HCT116 (cell line): ENCODE measurements around the gene SCARB1. TPM values are rescaled to one million over a fixed set of nuclear protein-coding genes. Genes with fewer than 3 reads are reported as not detected.

ENCODE experiments used
- ATAC-seq: fragments of 200-7000 bp; cut with Tn5 transposase; 2 replicates; pipeline ENCODE4 v1.9.1; 2020; ENCODE audit warnings: mild to moderate bottlenecking, moderate library complexity
- BruUV-seq: library from RNA; stranded (reverse); fragments of 400-500 nt; replicated peaks from 2 replicates; lab custom pipeline; 2021; lab: Mats Ljungman, UMichigan
- CTCF ChIA-PET: fragments of 300-600 bp; sonication (Branson Sonifier 250); formaldehyde crosslinking; loops from one replicate; lab custom pipeline; 2021; ENCODE audit warnings: antibody characterized with exemption; lab: Charles Lee
- POLR2A ChIA-PET: fragments of 300-600, 350-600 bp; sonication (Branson Sonifier 250); formaldehyde crosslinking; loops from one replicate; lab custom pipeline; 2021; ENCODE audit warnings: antibody characterized with exemption; lab: Charles Lee
- RAD21 ChIA-PET, 2 experiments: fragments of 300-600 bp; sonication (Branson Sonifier 250); formaldehyde crosslinking; loops; one replicate each; lab custom pipeline; 2023; ENCODE audit warnings: low total read pairs in 2 of 2; ENCODE audit not compliant: uncharacterized antibody in 2 of 2, unreplicated experiment in 2 of 2, low non-redundant PET in 1 of 2; lab: Charles Lee
- DNase-seq: peaks from one replicate; pipeline ENCODE4 v3.0.0-alpha.2; 2010; ENCODE audit warnings: low read depth, low spot score
- H2AFZ ChIP-seq: fragments of 200-600 bp; shearing (Covaris generic), sonication (generic); 2 replicates; pipeline ENCODE4 v1.6.1; 2017; ENCODE audit warnings: low read depth, mixed run types, mixed read lengths, antibody characterized with exemption, low read length; ENCODE audit not compliant: poor library complexity, severe bottlenecking
- H3K27ac ChIP-seq: 2 replicates; pipeline ENCODE4 v1.5.1; 2012; ENCODE audit warnings: low read depth, low read length
- H3K27me3 ChIP-seq: fragments of 200-600 bp; sonication (generic); 2 replicates; pipeline ENCODE4 v1.6.1; 2016; ENCODE audit warnings: mixed run types, low read length, mixed read lengths; ENCODE audit not compliant: insufficient read depth
- H3K36me3 ChIP-seq, 2 experiments: fragments of 200-500 bp in 1 of 2; fragments of 200-600 bp in 1 of 2; sonication (Bioruptor generic) in 1 of 2; sonication (generic) in 1 of 2; 2 replicates each; pipeline versions ENCODE4 v1.5.1 to v1.6.1; 2014 to 2016; ENCODE audit warnings: low read length in 2 of 2, inconsistent platforms in 1 of 2, mixed read lengths in 1 of 2, mixed run types in 1 of 2; ENCODE audit not compliant: insufficient read depth in 2 of 2, control insufficient read depth in 1 of 2
- H3K4me1 ChIP-seq, 2 experiments: fragments of 200-600 bp in 1 of 2; sonication (generic) in 1 of 2; 2 replicates each; pipeline versions ENCODE4 v1.5.1 to v1.6.1; 2012 to 2017; ENCODE audit warnings: low read length in 2 of 2, inconsistent platforms in 1 of 2, mild to moderate bottlenecking in 1 of 2, mixed read lengths in 1 of 2, mixed run types in 1 of 2, moderate library complexity in 1 of 2; ENCODE audit not compliant: insufficient read depth in 2 of 2, control insufficient read depth in 1 of 2
- H3K4me2 ChIP-seq: fragments of 200-600 bp; sonication (generic); 2 replicates; pipeline ENCODE4 v1.6.1; 2017; ENCODE audit warnings: mixed run types, low read length, mixed read lengths
- H3K4me3 ChIP-seq, 2 experiments: fragments of 200-600 bp in 1 of 2; sonication (generic) in 1 of 2; replicated peaks in 1 of 2; 2 replicates each; pipeline ENCODE4 v1.5.1; 2011 to 2016; ENCODE audit warnings: low read length in 2 of 2, control low read depth in 1 of 2, low read depth in 1 of 2, mild to moderate bottlenecking in 1 of 2, mixed read lengths in 1 of 2, mixed run types in 1 of 2
- H3K79me2 ChIP-seq: fragments of 200-600 bp; sonication (generic); 2 replicates; pipeline ENCODE4 v1.6.1; 2017; ENCODE audit warnings: mild to moderate bottlenecking, mixed run types, low read length, moderate library complexity, mixed read lengths; ENCODE audit not compliant: insufficient read depth
- H3K9ac ChIP-seq: fragments of 200-600 bp; sonication (generic); 2 replicates; pipeline ENCODE4 v1.6.1; 2016; ENCODE audit warnings: low read length, mixed read lengths
- H3K9me2 ChIP-seq: fragments of 200-600 bp; sonication (generic), shearing (Covaris generic); 2 replicates; pipeline ENCODE4 v1.6.1; 2017; ENCODE audit warnings: mixed run types, mild to moderate bottlenecking, moderate library complexity; ENCODE audit not compliant: insufficient read depth
- H3K9me3 ChIP-seq, 2 experiments: fragments of 200-500 bp in 1 of 2; fragments of 200-600 bp in 1 of 2; sonication (Bioruptor generic) in 1 of 2; sonication (generic) in 1 of 2; 2 replicates each; pipeline ENCODE4 v1.6.1; 2014 to 2017; ENCODE audit warnings: low read length in 2 of 2, mixed read lengths in 2 of 2, inconsistent platforms in 1 of 2, low read depth in 1 of 2, mild to moderate bottlenecking in 1 of 2, mixed run types in 1 of 2, moderate library complexity in 1 of 2; ENCODE audit not compliant: control insufficient read depth in 1 of 2, insufficient read depth in 1 of 2
- H4K20me1 ChIP-seq: fragments of 200-600 bp; sonication (generic), shearing (Covaris generic); 2 replicates; pipeline ENCODE4 v1.6.1; 2017; ENCODE audit warnings: mixed run types, mild to moderate bottlenecking, moderate library complexity; ENCODE audit not compliant: insufficient read depth
- CBX3 ChIP-seq: IDR thresholded peaks from 2 replicates; pipeline ENCODE4 v1.6.1; 2012; ENCODE audit warnings: low read depth
- EGR1 ChIP-seq: IDR thresholded peaks from 2 replicates; pipeline ENCODE4 v1.6.1; 2012; ENCODE audit warnings: low read depth
- JUND ChIP-seq: IDR thresholded peaks from 2 replicates; pipeline ENCODE4 v1.6.1; 2012
- POLR2A ChIP-seq: IDR thresholded peaks from 2 replicates; pipeline ENCODE4 v1.7.0; 2011; ENCODE audit warnings: borderline replicate concordance; ENCODE audit not compliant: insufficient read depth, insufficient read length; ENCODE audit errors: extremely low read depth
- POLR2AphosphoS5 ChIP-seq: IDR thresholded peaks from 2 replicates; pipeline ENCODE4 v1.6.1; 2011; ENCODE audit warnings: mild to moderate bottlenecking, low read depth, low read length, moderate library complexity
- RAD21 ChIP-seq: IDR thresholded peaks from 2 replicates; pipeline ENCODE4 v1.6.1; 2012; ENCODE audit warnings: low read depth, mild to moderate bottlenecking
- SIN3A ChIP-seq: IDR thresholded peaks from 2 replicates; pipeline ENCODE4 v1.6.1; 2012; ENCODE audit warnings: low read depth
- SP1 ChIP-seq: IDR thresholded peaks from 2 replicates; pipeline ENCODE4 v1.6.1; 2012; ENCODE audit warnings: low read depth
- SRF ChIP-seq: IDR thresholded peaks from 2 replicates; pipeline ENCODE4 v1.6.1; 2012; ENCODE audit warnings: low read depth
- TCF7L2 ChIP-seq: IDR thresholded peaks from 2 replicates; pipeline ENCODE4 v1.7.0; 2011; ENCODE audit warnings: borderline replicate concordance, inconsistent platforms; ENCODE audit not compliant: insufficient read depth, insufficient read length; ENCODE audit errors: extremely low read depth
- YY1 ChIP-seq: IDR thresholded peaks from 2 replicates; pipeline ENCODE4 v1.6.1; 2011; ENCODE audit warnings: low read length, low read depth, moderate library complexity, mild to moderate bottlenecking; ENCODE audit not compliant: insufficient replicate concordance; ENCODE audit errors: extremely low read depth
- ZFX ChIP-seq: fragments of 450-650 bp; IDR thresholded peaks from 2 replicates; pipeline ENCODE4 v1.6.1; 2017
- ZNF274 ChIP-seq: fragments of 200-500 bp; sonication (Bioruptor generic); IDR thresholded peaks from 2 replicates; pipeline ENCODE4 v1.6.1; 2014; ENCODE audit warnings: mild to moderate bottlenecking, low read depth, low read length, inconsistent platforms
- intact Hi-C: fragments of 100-400 bp; cut with micrococcal nuclease; formaldehyde crosslinking; loops from 2 replicates; pipeline ENCODE4 v1.10.0; 2022
- total RNA-seq: library from RNA; stranded (reverse); gene quantifications from one replicate; pipeline ENCODE4 v1.2.1, GENCODE V29; 2021; ENCODE audit not compliant: unreplicated experiment
- TF ChIP-seq, protein P1 (sequence below), 3 experiments: fragments of 200-600 bp in 1 of 3; sonication (generic) in 1 of 3; IDR thresholded peaks in 2 of 3; conservative IDR thresholded peaks in 1 of 3; 2 replicates each; pipeline ENCODE4 v1.5.1; 2012 to 2017; ENCODE audit warnings: low read depth in 2 of 3, low read length in 2 of 3, antibody characterized with exemption in 1 of 3, borderline replicate concordance in 1 of 3, control low read depth in 1 of 3, mild to moderate bottlenecking in 1 of 3, mixed read lengths in 1 of 3, mixed run types in 1 of 3, moderate library complexity in 1 of 3; ENCODE audit not compliant: insufficient read depth in 1 of 3
- TF ChIP-seq, protein P2 (sequence below): IDR thresholded peaks from 2 replicates; pipeline ENCODE4 v1.6.1; 2012
- TF ChIP-seq, protein P3 (sequence below): IDR thresholded peaks from 2 replicates; pipeline ENCODE4 v1.6.1; 2011; ENCODE audit warnings: mild to moderate bottlenecking, low read length, moderate library complexity; ENCODE audit not compliant: insufficient replicate concordance; ENCODE audit errors: extremely low read depth
- TF ChIP-seq, protein P4 (sequence below): IDR thresholded peaks from 2 replicates; pipeline ENCODE4 v1.6.1; 2012

Gene SCARB1
- total RNA-seq, 1 experiment from 2014 or later, result 95.5 TPM

DNA sequence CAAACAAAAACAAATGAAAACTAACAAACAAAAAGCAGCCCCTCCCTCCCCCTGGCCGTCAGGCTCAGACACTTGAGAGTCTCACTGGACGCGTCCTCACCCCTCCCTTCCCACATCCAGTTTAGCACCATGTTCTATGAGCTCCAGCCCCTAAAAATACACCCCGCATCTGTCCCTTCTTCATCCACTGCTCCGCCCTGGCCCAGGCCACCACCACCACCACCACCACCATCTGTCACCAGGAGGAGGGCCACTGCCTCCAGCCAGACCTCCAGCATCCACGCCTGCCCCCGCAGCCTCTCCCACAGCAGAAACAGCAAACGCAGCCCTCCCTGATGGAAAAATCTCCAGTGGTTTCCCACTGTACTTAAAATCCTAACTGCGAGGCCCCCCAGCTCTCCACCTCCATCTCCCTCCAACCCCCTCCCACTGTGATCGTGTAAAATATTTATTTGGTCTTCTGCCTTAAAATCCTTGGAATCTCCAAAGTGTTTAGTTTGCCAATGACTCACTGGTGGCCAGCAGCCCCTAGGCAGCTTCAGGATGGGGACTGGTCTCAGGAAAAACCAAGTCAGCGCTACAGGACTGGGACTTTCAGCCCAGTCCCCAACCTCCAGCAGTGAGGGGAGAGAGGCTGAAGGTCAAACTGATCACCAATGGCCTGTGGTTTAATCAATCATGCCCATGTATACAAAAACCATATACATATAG, 95.1 kb downstream of the SCARB1 start:
- POLR2A ChIA-PET, result no interaction called here
- H3K36me3 ChIP-seq, result no peaks in the 10 kb centered on the region
- peaks cover 0 to 8% of the 10 kb centered on the region in 2 experiments; a peak in 1 of 4 replicates for H3K4me1 ChIP-seq
- no peak for ATAC-seq
- H3K27ac ChIP-seq, result no peak overlapping the region
- no peaks in the 10 kb centered on the region for H3K27me3 ChIP-seq
- H3K9ac ChIP-seq, result no peak overlapping the region
- peaks cover 13 to 19% of the 10 kb centered on the region in 2 experiments; a peak in 2 of 4 replicates for H3K9me3 ChIP-seq
- H3K9me2 ChIP-seq, result no peaks in the 10 kb centered on the region
- BruUV-seq, result no TSS peak
- H4K20me1 ChIP-seq, result no peaks in the 10 kb centered on the region
- intact Hi-C loops, result loop anchor here (5.0 kb wide), 1 partner anchor 201 kb away; the partner anchor contains the start of gene NCOR2
- H3K79me2 ChIP-seq, result no peaks in the 10 kb centered on the region
- CTCF ChIA-PET, result interaction anchor here (1.9 kb wide), 1 partner anchor 732 kb away, joined by 5 read pairs; no protein-coding TSS in a partner anchor
- no peak overlapping the region for H3K4me2 ChIP-seq
- no peak for DNase-seq
- H2AFZ ChIP-seq, result no peak overlapping the region
- RAD21 ChIA-PET, result no interaction called here
- TF ChIP-seq, protein P1, sequence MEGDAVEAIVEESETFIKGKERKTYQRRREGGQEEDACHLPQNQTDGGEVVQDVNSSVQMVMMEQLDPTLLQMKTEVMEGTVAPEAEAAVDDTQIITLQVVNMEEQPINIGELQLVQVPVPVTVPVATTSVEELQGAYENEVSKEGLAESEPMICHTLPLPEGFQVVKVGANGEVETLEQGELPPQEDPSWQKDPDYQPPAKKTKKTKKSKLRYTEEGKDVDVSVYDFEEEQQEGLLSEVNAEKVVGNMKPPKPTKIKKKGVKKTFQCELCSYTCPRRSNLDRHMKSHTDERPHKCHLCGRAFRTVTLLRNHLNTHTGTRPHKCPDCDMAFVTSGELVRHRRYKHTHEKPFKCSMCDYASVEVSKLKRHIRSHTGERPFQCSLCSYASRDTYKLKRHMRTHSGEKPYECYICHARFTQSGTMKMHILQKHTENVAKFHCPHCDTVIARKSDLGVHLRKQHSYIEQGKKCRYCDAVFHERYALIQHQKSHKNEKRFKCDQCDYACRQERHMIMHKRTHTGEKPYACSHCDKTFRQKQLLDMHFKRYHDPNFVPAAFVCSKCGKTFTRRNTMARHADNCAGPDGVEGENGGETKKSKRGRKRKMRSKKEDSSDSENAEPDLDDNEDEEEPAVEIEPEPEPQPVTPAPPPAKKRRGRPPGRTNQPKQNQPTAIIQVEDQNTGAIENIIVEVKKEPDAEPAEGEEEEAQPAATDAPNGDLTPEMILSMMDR (IDR thresholded peaks at IDR 0.05 in 2 of 3, conservative IDR thresholded peaks at IDR 0.05 in 1 of 3; ENCODE audit: borderline replicate concordance in 1 of 3, insufficient read depth in 1 of 3, low read depth in 2 of 3, low read length in 2 of 3), result no peak
- TF ChIP-seq RAD21 (no peak), ZFX (no peak), EGR1 (no peak), TCF7L2 (no peak), ZNF274 (no peak), YY1 (no peak), CBX3 (no peak), SP1 (no peak), JUND (no peak), POLR2A (no peak), POLR2AphosphoS5 (no peak), SIN3A (no peak), SRF (no peak)
- TF ChIP-seq, protein P2, sequence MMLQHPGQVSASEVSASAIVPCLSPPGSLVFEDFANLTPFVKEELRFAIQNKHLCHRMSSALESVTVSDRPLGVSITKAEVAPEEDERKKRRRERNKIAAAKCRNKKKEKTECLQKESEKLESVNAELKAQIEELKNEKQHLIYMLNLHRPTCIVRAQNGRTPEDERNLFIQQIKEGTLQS, result no peak
- TF ChIP-seq, protein P3, sequence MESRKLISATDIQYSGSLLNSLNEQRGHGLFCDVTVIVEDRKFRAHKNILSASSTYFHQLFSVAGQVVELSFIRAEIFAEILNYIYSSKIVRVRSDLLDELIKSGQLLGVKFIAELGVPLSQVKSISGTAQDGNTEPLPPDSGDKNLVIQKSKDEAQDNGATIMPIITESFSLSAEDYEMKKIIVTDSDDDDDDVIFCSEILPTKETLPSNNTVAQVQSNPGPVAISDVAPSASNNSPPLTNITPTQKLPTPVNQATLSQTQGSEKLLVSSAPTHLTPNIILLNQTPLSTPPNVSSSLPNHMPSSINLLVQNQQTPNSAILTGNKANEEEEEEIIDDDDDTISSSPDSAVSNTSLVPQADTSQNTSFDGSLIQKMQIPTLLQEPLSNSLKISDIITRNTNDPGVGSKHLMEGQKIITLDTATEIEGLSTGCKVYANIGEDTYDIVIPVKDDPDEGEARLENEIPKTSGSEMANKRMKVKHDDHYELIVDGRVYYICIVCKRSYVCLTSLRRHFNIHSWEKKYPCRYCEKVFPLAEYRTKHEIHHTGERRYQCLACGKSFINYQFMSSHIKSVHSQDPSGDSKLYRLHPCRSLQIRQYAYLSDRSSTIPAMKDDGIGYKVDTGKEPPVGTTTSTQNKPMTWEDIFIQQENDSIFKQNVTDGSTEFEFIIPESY, result no peak
- TF ChIP-seq, protein P4, sequence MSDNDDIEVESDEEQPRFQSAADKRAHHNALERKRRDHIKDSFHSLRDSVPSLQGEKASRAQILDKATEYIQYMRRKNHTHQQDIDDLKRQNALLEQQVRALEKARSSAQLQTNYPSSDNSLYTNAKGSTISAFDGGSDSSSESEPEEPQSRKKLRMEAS, result no peak
- TF ChIP-seq, all 23 proteins: peak for 0
- H3K4me3 ChIP-seq, result no peak overlapping the region
